GM23338 (cell line): ENCODE measurements around the gene RSPH1. TPM values are rescaled to one million over a fixed set of nuclear protein-coding genes. Genes with fewer than 3 reads are reported as not detected.

Experiments used
- ATAC-seq: fragments of 200-7000 bp; cut with Tn5 transposase; 3 replicates; pipeline ENCODE4 v1.9.1; 2020
- DNase-seq: peaks from one replicate; pipeline ENCODE4 v3.0.0-alpha.2; 2015; ENCODE audit warnings: low spot score
- H2AFZ ChIP-seq: fragments of 200-600 bp; sonication (generic); 2 replicates; pipeline ENCODE4 v1.8.0; 2016; ENCODE audit warnings: antibody characterized with exemption, mild to moderate bottlenecking, moderate library complexity
- H3F3A ChIP-seq: fragments of 200-600 bp; sonication (generic); replicated peaks from 2 replicates; pipeline ENCODE4 v1.8.0; 2017; ENCODE audit warnings: antibody characterized with exemption, mixed run types, low read depth
- H3K27ac ChIP-seq: fragments of 200-600 bp; sonication (generic); 2 replicates; pipeline ENCODE4 v1.6.1; 2016; ENCODE audit warnings: low read depth
- H3K27me3 ChIP-seq: fragments of 200-600 bp; sonication (generic); 2 replicates; pipeline ENCODE4 v1.8.0; 2016; ENCODE audit warnings: mild to moderate bottlenecking, mixed run types, moderate library complexity; ENCODE audit not compliant: insufficient read depth
- H3K36me3 ChIP-seq: fragments of 200-600 bp; sonication (generic); 2 replicates; pipeline ENCODE4 v1.8.0; 2016; ENCODE audit warnings: mild to moderate bottlenecking; ENCODE audit not compliant: insufficient read depth
- H3K4me1 ChIP-seq: fragments of 200-600 bp; sonication (generic); 2 replicates; pipeline ENCODE4 v1.8.0; 2016; ENCODE audit warnings: mild to moderate bottlenecking, moderate library complexity; ENCODE audit not compliant: insufficient read depth
- H3K4me2 ChIP-seq: fragments of 200-600 bp; sonication (generic); 2 replicates; pipeline ENCODE4 v1.7.1; 2017; ENCODE audit warnings: mixed run types
- H3K4me3 ChIP-seq: fragments of 200-600 bp; sonication (generic); 2 replicates; pipeline ENCODE4 v1.6.1; 2016; ENCODE audit warnings: mixed run types
- H3K79me2 ChIP-seq: fragments of 200-600 bp; sonication (generic); replicated peaks from 2 replicates; pipeline ENCODE4 v1.8.0; 2017; ENCODE audit warnings: mild to moderate bottlenecking; ENCODE audit not compliant: insufficient read depth
- H3K9me2 ChIP-seq: fragments of 200-600 bp; sonication (generic); 2 replicates; pipeline ENCODE4 v1.8.0; 2017; ENCODE audit not compliant: insufficient read depth
- H4K20me1 ChIP-seq: fragments of 200-600 bp; sonication (generic); replicated peaks from 2 replicates; pipeline ENCODE4 v1.8.0; 2017; ENCODE audit warnings: mild to moderate bottlenecking; ENCODE audit not compliant: insufficient read depth
- H3K27ac Mint-ChIP-seq: 2 replicates; pipeline ENCODE4 v1.8.0; 2020; ENCODE audit warnings: inconsistent platforms, mild to moderate bottlenecking, moderate library complexity, mixed read lengths
- H3K27me3 Mint-ChIP-seq: 3 replicates; pipeline ENCODE4 v1.8.0; 2022; ENCODE audit warnings: low read depth, mild to moderate bottlenecking, moderate library complexity, mixed read lengths, inconsistent platforms; ENCODE audit not compliant: insufficient read depth, poor library complexity
- H3K36me3 Mint-ChIP-seq: 3 replicates; pipeline ENCODE4 v1.8.0; 2021; ENCODE audit warnings: low read depth, mild to moderate bottlenecking, inconsistent platforms, moderate library complexity, mixed read lengths
- H3K4me1 Mint-ChIP-seq: 3 replicates; pipeline ENCODE4 v1.8.0; 2020; ENCODE audit warnings: mild to moderate bottlenecking, inconsistent platforms, mixed read lengths
- H3K4me3 Mint-ChIP-seq: 3 replicates; pipeline ENCODE4 v1.8.0; 2021; ENCODE audit warnings: moderate library complexity, mild to moderate bottlenecking, inconsistent platforms, mixed read lengths
- H3K9me3 Mint-ChIP-seq: 3 replicates; pipeline ENCODE4 v1.8.0; 2020; ENCODE audit warnings: moderate library complexity, mild to moderate bottlenecking, inconsistent platforms, mixed read lengths
- CREB1 ChIP-seq: fragments of 250-450 bp; sonication (Bioruptor Pico); IDR thresholded peaks from 2 replicates; pipeline ENCODE4 v1.5.0; 2020; ENCODE audit warnings: low read depth, mild to moderate bottlenecking, moderate library complexity
- EZH2 ChIP-seq: fragments of 200-600 bp; sonication (generic); IDR thresholded peaks from one replicate; pipeline ENCODE4 v1.8.0; 2017; ENCODE audit warnings: antibody characterized with exemption, mild to moderate bottlenecking, low read depth; ENCODE audit not compliant: unreplicated experiment
- EZH2phosphoT487 ChIP-seq: fragments of 200-600 bp; sonication (generic); IDR thresholded peaks from one replicate; pipeline ENCODE4 v1.8.1; 2018; ENCODE audit warnings: antibody characterized with exemption; ENCODE audit not compliant: unreplicated experiment
- NANOG ChIP-seq: IDR thresholded peaks from 2 replicates; pipeline ENCODE4 v1.6.1; 2016; ENCODE audit warnings: antibody characterized with exemption, borderline replicate concordance
- POLR2AphosphoS5 ChIP-seq: IDR thresholded peaks from 2 replicates; pipeline ENCODE4 v1.6.1; 2016; ENCODE audit warnings: antibody characterized with exemption, low read depth
- STAT1 ChIP-seq: IDR thresholded peaks from one replicate; pipeline ENCODE4 v1.6.1; 2016; ENCODE audit warnings: antibody characterized with exemption; ENCODE audit not compliant: unreplicated experiment
- ZNF462 ChIP-seq: fragments of 250-450 bp; sonication (Bioruptor Pico); IDR thresholded peaks from 2 replicates; pipeline ENCODE4 v1.5.0; 2020; ENCODE audit warnings: mild to moderate bottlenecking, moderate library complexity
- polyA plus RNA-seq: library from polyadenylated mRNA; unstranded; fragments of >200 nt; fragmentation: Nextera tagmentation; extraction: Ambion mirVana; gene quantifications from 2 replicates; pipeline ENCODE4 v1.2.1, GENCODE V29; 2016
- total RNA-seq: library from RNA; depleted of rRNA; stranded (reverse); fragments of >200 nt; shearing (Covaris generic); gene quantifications from 2 replicates; pipeline ENCODE4 v1.2.3, GENCODE V29; 2014
- TF ChIP-seq, protein P1 (sequence below): IDR thresholded peaks from 2 replicates; pipeline ENCODE4 v1.6.1; 2016; ENCODE audit warnings: antibody characterized with exemption

RSPH1 gene
- total and polyA plus RNA-seq, 2 experiments from 2014 or later: 0.23 TPM; not detected in 1

DNA sequence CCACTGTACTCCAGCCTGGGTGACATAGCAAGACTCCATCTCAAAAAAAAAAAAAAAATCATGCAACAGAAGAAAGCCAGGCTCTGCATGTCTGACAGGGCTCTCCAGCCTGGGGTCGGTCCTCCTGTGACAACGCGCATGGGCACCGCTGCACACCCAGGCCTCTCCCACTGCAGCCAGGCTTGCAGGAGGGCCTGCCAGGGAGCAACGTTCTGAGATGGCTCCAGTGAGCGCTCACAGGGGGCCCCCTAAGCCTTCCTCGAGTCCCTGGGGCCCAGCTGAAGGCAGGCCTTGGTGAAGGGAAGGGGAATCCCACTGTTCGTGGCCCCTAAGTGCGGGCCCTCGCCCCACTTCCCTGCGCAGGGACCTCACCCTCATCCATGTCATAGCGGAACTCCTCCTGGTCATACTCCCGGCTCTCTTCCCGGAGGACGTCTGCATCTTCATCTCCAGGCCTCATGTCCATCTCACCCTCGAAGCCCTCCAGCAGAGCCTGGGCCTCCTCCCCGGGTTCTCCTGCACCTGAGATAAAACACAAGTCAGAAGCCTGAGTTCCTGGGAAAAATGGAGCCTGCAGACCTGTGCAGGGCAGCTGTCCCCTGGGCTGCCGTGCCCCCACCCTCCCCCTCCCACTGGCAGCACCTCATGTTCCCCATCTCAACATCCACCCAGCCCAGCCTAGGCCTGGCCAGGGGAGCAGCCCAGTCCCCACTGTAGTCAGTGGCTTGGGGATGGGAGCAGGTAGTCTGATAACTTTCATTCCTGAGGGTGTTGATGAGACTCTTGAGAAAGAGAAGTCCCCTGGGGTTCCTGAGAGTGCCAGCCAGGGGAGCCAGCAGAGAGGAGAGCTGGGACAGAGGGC, 20.3 kb downstream of the RSPH1 start (continued):
- no peak for TF ChIP-seq ZNF462 (CRISPR knock-in tag)

DNA sequence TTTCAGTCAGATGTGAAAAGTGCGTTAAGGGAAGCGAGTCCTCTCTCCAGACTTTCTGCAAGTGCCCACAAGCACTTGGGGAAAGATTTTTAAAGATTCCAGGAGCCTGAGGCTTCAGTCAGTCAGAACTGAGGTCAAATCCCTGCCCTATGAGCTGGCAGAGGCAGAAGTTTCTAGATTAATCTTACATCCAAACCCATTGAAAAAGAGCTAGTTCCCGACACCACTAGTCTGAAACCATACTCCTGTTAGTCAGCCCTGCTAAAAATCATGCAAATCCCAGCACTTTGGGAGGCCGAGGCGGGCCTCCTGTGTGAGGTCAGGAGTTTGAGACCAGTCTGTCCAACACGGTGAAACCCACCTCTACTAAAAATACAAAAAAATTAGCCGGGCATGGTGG, 21.0 kb downstream of the RSPH1 start:
- ATAC-seq: no peak
- Histone ChIP-seq H4K20me1 (no peaks in the 10 kb centered on the region), H2AFZ (no peak overlapping the region), H3K9me2 (no peaks in the 10 kb centered on the region), H3K27ac (no peak overlapping the region), H3K4me3 (no peak overlapping the region), H3K79me2 (no peaks in the 10 kb centered on the region), H3K36me3 (no peaks in the 10 kb centered on the region), H3K4me1 (no peaks in the 10 kb centered on the region; the same call in 1 of the 2 replicates), H3K27me3 (no peaks in the 10 kb centered on the region), H3K4me2 (no peak overlapping the region), H3F3A (no peaks in the 10 kb centered on the region)
- Mint-ChIP-seq H3K27ac (no peak overlapping the region), H3K36me3 (no peaks in the 10 kb centered on the region), H3K9me3 (no peaks in the 10 kb centered on the region), H3K27me3 (peaks cover 11% of the 10 kb centered on the region), H3K4me3 (no peak overlapping the region), H3K4me1 (peaks cover 23% of the 10 kb centered on the region)
- DNase-seq: no peak
- TF ChIP-seq EZH2phosphoT487: no peak
- no peak for TF ChIP-seq POLR2AphosphoS5
- TF ChIP-seq CREB1 (CRISPR knock-in tag): no peak
- TF ChIP-seq NANOG: no peak
- no peak for TF ChIP-seq STAT1
- no peak for TF ChIP-seq ZNF462 (CRISPR knock-in tag)
- TF ChIP-seq EZH2: no peak
- TF ChIP-seq, protein P1, sequence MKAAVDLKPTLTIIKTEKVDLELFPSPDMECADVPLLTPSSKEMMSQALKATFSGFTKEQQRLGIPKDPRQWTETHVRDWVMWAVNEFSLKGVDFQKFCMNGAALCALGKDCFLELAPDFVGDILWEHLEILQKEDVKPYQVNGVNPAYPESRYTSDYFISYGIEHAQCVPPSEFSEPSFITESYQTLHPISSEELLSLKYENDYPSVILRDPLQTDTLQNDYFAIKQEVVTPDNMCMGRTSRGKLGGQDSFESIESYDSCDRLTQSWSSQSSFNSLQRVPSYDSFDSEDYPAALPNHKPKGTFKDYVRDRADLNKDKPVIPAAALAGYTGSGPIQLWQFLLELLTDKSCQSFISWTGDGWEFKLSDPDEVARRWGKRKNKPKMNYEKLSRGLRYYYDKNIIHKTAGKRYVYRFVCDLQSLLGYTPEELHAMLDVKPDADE: no peak
